ENCODE data around the gene ZNF532. TPM values are rescaled to one million over a fixed set of nuclear protein-coding genes. Genes with fewer than 3 reads are reported as not detected.

ZNF532 gene
- total and polyA plus RNA-seq, 12 donors, result 11.6 to 34.8 (median 22.6) TPM

- Histone ChIP-seq H3K27me3 (no peaks in the 10 kb centered on the region), H3K4me3 (no peak overlapping the region), H3K36me3 (replicated peaks in 1 of 2) (no peaks in the 10 kb centered on the region), H3K9me3 (replicated peaks in 1 of 3) (no peaks in the 10 kb centered on the region), H3K27ac (no peak overlapping the region), H3K4me1 (replicated peaks in 1 of 2) (peaks cover 3 to 14% of the 10 kb centered on the region in 2 donors)
- intact Hi-C loops (cut with DNase I), result no loop called here
- no peak for DNase-seq
- 93 to 99% (median 97%) methylated on average over 7 of the region's 7 CpGs for WGBS, 4 donors
- TF ChIP-seq POLR2A (IDR thresholded peaks at IDR 0.05), result no peak
- TF ChIP-seq CTCF (IDR thresholded peaks at IDR 0.05), result no peak
These were observed 37.1 kb downstream of the ZNF532 start for GRCh38 chr18:58901783-58902182.

GRCh38 chr18:58902961-58903360 lies 38.3 kb downstream of the ZNF532 start:
- no peaks in the 10 kb centered on the region for H3K27me3 ChIP-seq
- intact Hi-C loops (cut with DNase I), result no loop called here
- H3K36me3 ChIP-seq (replicated peaks in 1 of 2), result no peaks in the 10 kb centered on the region
- whole genome bisulfite sequencing, 4 donors, result 86 to 93% (median 89%) methylated on average over 5 of the region's 5 CpGs
- peaks cover 3 to 11% of the 10 kb centered on the region in 2 donors for H3K4me1 ChIP-seq (replicated peaks in 1 of 2)
- H3K4me3 ChIP-seq, result no peak overlapping the region
- no peak for DNase-seq
- no peak overlapping the region for H3K27ac ChIP-seq
- TF ChIP-seq POLR2A (IDR thresholded peaks at IDR 0.05), result no peak
- TF ChIP-seq CTCF (IDR thresholded peaks at IDR 0.05), result no peak
- H3K9me3 ChIP-seq (replicated peaks in 1 of 3), result no peaks in the 10 kb centered on the region

GRCh38 chr18:58903533-58903932 lies 38.9 kb downstream of the ZNF532 start:
- H3K27me3 ChIP-seq, result no peaks in the 10 kb centered on the region
- intact Hi-C loops (cut with DNase I), result no loop called here
- WGBS, 4 donors, result 94 to 95% (median 95%) methylated on average over 7 of the region's 7 CpGs
- TF ChIP-seq CTCF (IDR thresholded peaks at IDR 0.05) (no peak), POLR2A (IDR thresholded peaks at IDR 0.05) (no peak)
- H3K4me1 ChIP-seq (replicated peaks in 1 of 2), result peaks cover 3 to 11% of the 10 kb centered on the region in 2 donors
- no peak overlapping the region for H3K27ac ChIP-seq
- DNase-seq, result no peak
- H3K4me3 ChIP-seq, result no peak overlapping the region
- no peaks in the 10 kb centered on the region for H3K36me3 ChIP-seq (replicated peaks in 1 of 2)
- H3K9me3 ChIP-seq (replicated peaks in 1 of 3), result no peaks in the 10 kb centered on the region

GRCh38 chr18:58905777-58906428 lies 41.2 kb downstream of the ZNF532 start:
- H3K9me3 ChIP-seq (replicated peaks in 1 of 3), result no peaks in the 10 kb centered on the region
- H3K36me3 ChIP-seq (replicated peaks in 1 of 2), result no peaks in the 10 kb centered on the region
- TF ChIP-seq CTCF (IDR thresholded peaks at IDR 0.05) (no peak), POLR2A (IDR thresholded peaks at IDR 0.05) (no peak)
- H3K27ac ChIP-seq, result no peak overlapping the region
- 86 to 89% (median 87%) methylated on average over 10 of the region's 10 CpGs for WGBS, 4 donors
- no peak for DNase-seq
- no peaks in the 10 kb centered on the region for H3K4me1 ChIP-seq (replicated peaks in 1 of 2)
- no peaks in the 10 kb centered on the region for H3K27me3 ChIP-seq
- intact Hi-C loops (cut with DNase I), result no loop called here
- no peak overlapping the region for H3K4me3 ChIP-seq
